ENCODE results near the gene GOLGA7B. TPM values are rescaled to one million over a fixed set of nuclear protein-coding genes. Genes with fewer than 3 reads are reported as not detected.

The GOLGA7B gene
- total RNA-seq, 2 donors from 2014 or later = 0.22 to 0.72 TPM

DNA sequence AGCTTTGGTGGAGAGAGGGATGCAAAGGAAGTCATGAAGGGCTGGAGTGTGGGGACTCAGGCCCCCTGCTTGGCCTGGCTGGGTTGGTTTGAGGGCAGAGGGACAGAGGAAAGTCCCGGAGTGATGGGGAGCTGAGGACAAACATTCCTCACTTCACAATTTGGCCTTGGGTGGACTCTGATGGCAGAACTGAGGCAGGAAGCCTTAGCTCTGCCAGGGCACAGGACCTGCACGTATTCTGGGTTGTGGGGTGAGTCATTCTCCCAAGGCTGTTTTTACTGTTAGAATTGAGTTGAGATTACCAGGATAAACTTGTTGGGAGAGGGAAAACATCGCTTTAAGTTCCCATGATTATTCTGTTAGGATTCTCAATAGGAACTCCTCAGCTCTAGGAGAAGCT is 2.6 kb downstream of the GOLGA7B start:
- H3K9me3 ChIP-seq = no peaks in the 10 kb centered on the region
- intact Hi-C loops (cut with DNase I) = no loop called here
- H3K27ac ChIP-seq = no peak overlapping the region
- peaks cover 4% of the 10 kb centered on the region for H3K27me3 ChIP-seq
- no peaks in the 10 kb centered on the region for H3K4me1 ChIP-seq
- no peak overlapping the region for H3K4me3 ChIP-seq
- DNase-seq = no peak
- H3K36me3 ChIP-seq = no peaks in the 10 kb centered on the region
- TF ChIP-seq, protein P1, sequence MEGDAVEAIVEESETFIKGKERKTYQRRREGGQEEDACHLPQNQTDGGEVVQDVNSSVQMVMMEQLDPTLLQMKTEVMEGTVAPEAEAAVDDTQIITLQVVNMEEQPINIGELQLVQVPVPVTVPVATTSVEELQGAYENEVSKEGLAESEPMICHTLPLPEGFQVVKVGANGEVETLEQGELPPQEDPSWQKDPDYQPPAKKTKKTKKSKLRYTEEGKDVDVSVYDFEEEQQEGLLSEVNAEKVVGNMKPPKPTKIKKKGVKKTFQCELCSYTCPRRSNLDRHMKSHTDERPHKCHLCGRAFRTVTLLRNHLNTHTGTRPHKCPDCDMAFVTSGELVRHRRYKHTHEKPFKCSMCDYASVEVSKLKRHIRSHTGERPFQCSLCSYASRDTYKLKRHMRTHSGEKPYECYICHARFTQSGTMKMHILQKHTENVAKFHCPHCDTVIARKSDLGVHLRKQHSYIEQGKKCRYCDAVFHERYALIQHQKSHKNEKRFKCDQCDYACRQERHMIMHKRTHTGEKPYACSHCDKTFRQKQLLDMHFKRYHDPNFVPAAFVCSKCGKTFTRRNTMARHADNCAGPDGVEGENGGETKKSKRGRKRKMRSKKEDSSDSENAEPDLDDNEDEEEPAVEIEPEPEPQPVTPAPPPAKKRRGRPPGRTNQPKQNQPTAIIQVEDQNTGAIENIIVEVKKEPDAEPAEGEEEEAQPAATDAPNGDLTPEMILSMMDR (IDR thresholded peaks at IDR 0.05) = no peak
- H3K9ac ChIP-seq (ENCODE audit: low read depth in 2 of 2, low read length in 2 of 2) = no peak overlapping the region

DNA sequence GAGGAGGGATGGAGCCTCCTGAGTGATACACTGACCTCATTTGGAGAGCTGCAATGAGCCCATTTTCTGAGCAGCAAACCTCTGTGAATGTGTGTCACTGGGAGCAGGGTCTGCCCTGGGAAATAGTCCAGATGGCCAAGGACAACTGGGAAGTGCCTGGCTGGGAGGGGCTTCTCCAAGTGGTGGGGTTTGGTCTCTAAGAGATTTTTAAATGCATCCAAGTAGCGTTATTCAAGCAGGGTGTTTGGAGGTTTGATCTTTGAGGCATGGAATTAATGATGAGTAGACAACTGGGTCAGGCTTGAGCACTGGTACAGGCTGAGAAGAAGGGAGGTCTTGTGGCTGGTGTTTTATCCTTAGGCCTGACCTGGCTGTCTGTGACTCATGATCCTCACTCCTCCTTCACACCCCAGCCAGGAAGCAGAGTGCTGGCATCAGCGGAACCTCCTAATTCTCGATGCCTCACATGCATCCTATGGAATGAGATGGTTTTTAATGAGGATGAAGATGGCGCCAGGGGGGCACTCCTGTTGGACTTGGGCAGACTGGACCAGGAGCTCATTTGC is 3.3 kb downstream of the GOLGA7B start:
- intact Hi-C loops (cut with DNase I) = no loop called here
- H3K4me3 ChIP-seq = no peak overlapping the region
- no peaks in the 10 kb centered on the region for H3K36me3 ChIP-seq
- no peak overlapping the region for H3K9ac ChIP-seq (ENCODE audit: low read depth in 2 of 2, low read length in 2 of 2)
- H3K9me3 ChIP-seq = no peaks in the 10 kb centered on the region
- DNase-seq = no peak
- TF ChIP-seq, protein P1 (IDR thresholded peaks at IDR 0.05) = no peak
- H3K27me3 ChIP-seq = peaks cover 4% of the 10 kb centered on the region
- H3K27ac ChIP-seq = no peak overlapping the region
- H3K4me1 ChIP-seq = no peaks in the 10 kb centered on the region

DNA sequence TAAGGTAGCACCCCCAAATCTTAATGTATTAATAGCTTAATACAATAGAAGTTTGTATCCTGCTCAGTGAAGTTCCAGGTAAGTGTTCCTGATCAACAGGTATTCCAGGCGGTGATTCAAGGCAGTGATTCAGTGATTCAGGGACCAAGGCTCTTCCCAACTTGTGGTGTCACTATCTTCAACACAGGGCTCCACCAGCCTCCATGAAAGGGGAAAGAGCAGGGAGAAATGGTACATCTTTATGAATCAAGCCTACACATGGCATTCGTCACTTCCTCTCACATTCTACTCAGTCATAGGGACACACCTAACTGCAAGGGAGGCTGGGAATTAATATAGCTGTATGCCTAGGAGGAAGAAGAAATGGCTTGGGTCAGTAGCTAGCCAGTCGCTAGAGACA is 5.1 kb downstream of the GOLGA7B start:
- DNase-seq = no peak
- intact Hi-C loops (cut with DNase I) = no loop called here
- TF ChIP-seq, protein P1 (IDR thresholded peaks at IDR 0.05) = no peak
- Histone ChIP-seq H3K4me1 (no peaks in the 10 kb centered on the region), H3K9me3 (no peaks in the 10 kb centered on the region), H3K36me3 (no peaks in the 10 kb centered on the region), H3K27me3 (peaks cover 4% of the 10 kb centered on the region), H3K9ac (ENCODE audit: low read depth in 2 of 2, low read length in 2 of 2) (no peak overlapping the region), H3K4me3 (no peak overlapping the region), H3K27ac (no peak overlapping the region)

DNA sequence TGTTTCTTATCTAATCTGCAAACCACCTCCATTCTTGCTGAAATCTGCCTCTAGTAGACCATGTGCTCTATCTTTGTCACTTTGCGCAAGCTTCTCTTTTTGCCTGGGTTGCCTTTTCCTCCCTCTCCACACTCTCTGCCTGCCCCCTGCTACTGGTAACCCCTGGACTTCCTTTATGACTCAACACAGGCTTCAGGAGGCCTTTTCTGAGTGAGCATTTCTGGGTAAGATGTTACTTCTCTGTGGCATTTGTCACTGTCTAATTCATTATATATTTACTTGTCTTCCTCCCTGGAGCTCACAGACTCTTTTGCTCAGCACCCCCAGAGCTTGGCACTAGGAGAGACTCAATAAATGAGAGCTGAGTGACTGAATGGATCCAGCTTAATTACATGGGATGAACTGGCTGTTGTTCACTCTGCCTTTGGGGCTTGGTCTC is 8.4 kb downstream of the GOLGA7B start:
- Histone ChIP-seq H3K4me3 (no peak overlapping the region), H3K27me3 (no peaks in the 10 kb centered on the region), H3K27ac (no peak overlapping the region), H3K9me3 (no peaks in the 10 kb centered on the region), H3K36me3 (no peaks in the 10 kb centered on the region), H3K9ac (ENCODE audit: low read depth in 2 of 2, low read length in 2 of 2) (no peak overlapping the region), H3K4me1 (no peaks in the 10 kb centered on the region)
- DNase-seq = no peak
- intact Hi-C loops (cut with DNase I) = no loop called here
- TF ChIP-seq, protein P1 (IDR thresholded peaks at IDR 0.05) = no peak

DNA sequence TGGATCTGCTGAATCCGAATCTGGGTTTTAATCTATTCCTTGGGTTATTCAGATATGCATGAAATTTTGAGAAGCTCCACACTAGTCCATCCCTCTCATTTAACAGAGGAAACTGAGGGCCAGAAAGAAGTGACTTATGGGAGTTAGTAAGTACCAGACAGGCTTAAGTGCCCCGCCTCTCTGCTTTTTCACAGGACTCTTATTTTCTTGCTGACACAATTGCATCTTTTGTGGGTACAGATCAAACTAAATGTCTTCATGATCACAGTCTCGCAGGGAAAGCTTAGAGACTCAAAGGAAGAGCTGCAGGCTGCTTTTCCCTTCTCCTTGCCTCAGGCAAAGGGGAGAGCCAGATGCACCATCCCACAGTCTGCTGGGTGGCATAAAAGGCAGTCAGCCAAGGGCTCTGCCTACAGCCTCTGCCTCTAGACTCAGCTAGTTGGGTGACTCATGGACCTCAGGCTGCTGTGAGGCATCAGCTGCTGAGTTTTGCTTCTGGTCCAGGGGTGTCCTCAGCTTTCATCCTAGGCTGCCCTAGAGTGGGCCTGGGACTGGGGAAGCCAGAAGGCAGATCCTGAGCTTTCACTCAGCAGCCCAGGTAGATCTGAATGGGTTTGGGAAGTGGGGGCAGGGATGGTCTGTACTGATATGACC is 11.6 kb downstream of the GOLGA7B start:
- Histone ChIP-seq H3K4me3 (no peak overlapping the region), H3K27me3 (no peaks in the 10 kb centered on the region), H3K4me1 (no peaks in the 10 kb centered on the region), H3K27ac (no peak overlapping the region), H3K9ac (ENCODE audit: low read depth in 2 of 2, low read length in 2 of 2) (no peak overlapping the region), H3K36me3 (no peaks in the 10 kb centered on the region), H3K9me3 (no peaks in the 10 kb centered on the region)
- TF ChIP-seq, protein P1 (IDR thresholded peaks at IDR 0.05) = no peak
- intact Hi-C loops (cut with DNase I) = loop anchor here (10.0 kb wide), 1 partner anchor 96 kb away; no protein-coding TSS in a partner anchor
- DNase-seq = no peak
